NCI-H748 (cell line): ENCODE data around the gene SDHA.
"Not testable (repeated sequence)": the region's sequence is repeated elsewhere in the genome, so short reads cannot be mapped to it uniquely, and the experiment has no call there.

Source experiments
- DNase-seq: peaks from one replicate; lab custom pipeline; 2025; ENCODE audit not compliant: unreplicated experiment; lab: John Stamatoyannopoulos, UW

SDHA gene

DNA sequence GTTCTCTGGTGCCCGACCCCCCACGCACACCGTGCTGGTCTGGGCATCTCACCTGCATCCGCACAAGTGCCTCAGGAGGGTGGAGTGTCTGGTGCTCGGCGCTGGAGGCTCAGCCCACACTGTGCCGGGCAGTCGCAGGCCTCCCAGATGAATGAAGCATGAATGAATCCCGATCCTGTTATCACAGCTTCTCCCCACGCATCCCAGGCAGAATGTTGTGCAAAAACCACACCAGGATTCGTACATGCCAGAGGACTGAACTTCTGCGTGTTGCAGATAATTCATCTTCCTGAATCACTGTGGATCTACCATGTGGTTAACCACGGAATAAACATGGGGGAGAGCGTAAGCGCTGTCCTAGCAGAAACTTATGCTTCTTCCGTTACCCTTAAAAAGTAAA, 78.8 kb downstream of the SDHA start:
- not testable (repeated sequence) for DNase-seq

DNA sequence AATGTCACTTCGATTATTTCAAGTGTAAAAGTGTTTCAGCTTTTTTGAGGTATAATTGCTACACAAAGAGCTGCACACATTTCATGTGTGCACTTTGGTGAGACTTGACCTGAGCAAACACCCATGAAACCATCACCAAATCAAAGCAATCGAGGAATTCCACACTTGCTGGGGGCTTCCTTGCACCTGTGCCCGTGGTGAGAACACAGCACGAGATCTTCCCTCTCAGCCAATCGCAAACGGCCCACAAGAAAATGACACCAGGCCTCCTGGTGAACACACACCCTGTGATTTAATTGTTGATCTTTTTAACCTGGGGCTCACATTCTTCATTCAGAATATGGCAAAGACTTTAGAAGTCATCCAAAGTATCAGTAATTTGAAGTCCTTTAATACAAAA, 79.3 kb downstream of the SDHA start:
- not testable (repeated sequence) for DNase-seq

DNA sequence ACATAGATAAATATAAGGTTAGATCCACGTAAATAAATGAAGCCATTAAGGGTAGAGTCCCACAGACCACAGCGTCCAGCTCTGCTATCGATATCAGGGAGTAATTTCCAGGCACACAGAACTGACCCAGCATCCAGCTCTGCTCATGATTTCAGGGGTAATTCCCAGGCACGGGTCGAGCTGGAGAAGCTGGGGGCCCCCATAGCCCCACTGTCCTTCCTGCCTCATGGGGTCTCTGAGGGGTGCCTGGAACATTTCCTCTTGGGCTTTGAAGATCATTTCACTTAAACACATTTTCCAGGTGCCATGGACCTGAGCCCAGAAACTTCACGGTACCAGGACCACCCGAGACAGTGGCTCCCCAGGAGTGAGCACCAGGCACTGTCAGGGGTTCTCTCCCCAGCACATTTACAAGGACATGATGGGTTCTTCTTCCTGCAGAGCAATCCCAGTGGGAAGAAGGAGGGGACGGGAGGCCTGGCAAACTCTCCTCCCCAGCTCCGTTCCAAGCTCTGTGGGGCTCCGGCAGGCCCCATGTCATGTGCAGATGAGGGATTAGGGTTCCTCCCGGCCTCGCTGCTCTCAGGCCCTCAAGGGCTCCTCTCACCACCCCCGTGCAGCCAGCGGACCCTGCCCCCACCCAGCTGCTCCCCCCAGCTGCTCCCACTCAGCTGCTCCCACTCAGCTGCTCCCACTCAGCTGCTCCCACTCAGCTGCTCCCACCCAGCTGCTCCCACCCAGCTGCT, 80.0 kb downstream of the SDHA start:
- DNase-seq: not testable (repeated sequence)

DNA sequence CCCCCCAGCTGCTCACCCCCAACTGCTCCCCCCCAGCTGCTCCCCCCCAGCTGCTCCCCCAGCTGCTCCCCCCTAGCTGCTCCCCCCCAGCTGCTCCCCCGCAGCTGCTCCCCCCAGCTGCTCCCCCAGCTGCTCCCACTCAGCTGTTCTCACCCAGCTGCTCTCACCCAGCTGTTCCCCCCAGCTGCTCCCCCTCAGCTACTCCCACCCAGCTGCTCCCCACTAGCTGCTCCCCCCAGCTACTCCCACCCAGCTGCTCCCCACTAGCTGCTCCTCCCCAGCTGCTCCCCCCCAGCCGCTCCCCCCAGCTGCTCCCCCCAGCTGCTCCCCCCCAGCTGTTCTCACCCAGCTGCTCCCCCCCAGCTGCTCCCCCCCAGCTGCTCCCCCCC, 80.6 kb downstream of the SDHA start:
- DNase-seq: no peak

DNA sequence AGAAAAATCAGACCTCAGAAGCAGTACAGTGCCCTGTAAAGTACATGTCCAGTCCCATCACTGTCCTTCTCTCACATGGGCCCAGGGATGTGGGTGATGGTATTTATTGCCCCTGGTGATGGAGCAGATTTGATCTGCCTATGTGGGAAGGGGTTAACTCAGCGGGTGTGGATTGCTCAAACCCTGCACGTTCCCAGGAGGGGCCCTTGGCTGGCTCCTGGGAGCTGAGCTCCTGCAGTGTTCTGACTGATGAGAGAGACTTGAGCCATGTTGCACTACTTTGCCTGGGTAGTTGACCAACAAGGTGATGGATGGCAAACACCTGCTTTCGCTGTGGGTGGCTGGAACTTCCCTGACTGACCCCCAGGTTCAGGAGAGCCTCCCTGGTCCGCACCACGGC, 81.8 kb downstream of the SDHA start:
- not testable (repeated sequence) for DNase-seq

DNA sequence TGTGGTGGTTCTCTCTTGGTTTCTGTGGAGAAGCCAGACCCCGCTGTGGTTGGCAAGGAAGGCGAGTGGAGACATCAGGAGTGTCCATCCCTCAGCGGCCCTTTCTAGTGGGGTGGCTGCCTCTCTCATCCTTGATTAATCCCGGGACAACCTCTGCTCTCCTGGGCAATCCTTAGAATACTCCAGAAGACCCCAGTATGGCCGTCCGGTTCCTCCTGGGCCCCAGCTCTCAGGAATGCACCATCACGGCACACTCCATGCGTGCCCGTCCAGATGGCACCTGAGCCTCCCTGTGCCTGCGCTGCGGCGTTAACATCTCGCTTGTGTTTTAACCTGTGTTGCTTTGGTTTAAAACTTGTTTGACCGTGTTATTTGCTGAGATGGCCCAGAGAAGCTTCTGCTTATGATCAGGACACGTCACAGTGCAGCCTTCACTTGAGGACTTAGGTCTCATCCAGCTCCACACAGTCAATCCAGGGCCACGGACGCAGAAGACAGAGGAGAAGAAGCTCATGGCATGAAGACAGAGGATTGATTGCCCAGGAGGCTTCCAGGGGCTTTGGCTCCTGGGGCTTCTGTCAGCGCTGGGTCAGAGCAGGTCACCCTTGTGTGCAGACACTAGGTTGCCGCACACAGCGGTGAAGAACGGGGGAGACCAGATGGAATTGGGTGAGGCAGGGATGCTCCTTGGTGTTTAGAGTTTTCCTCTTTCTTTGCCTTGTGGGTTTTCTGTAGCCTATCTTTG, 82.7 kb downstream of the SDHA start:
- DNase-seq: peak; percentile 82

DNA sequence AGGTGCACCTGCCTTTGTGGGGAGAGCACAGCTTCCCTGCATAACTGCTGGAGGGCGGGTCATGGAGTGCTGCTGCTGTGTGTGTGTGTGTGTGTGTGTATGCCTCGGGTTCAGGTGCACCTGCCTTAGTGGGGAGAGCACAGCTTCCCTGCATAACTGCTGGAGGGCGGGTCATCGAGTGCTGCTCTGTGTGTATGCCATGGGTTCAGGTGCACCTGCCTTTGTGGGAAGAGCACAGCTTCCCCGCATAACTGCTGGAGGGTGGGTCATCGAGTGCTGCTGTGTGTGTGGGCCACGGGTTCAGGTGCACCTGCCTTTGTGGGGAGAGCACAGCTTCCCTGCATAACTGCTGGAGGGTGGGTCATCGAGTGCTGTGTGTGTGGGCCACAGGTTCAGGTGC, 84.3 kb downstream of the SDHA start:
- DNase-seq: peak; percentile 100

DNA sequence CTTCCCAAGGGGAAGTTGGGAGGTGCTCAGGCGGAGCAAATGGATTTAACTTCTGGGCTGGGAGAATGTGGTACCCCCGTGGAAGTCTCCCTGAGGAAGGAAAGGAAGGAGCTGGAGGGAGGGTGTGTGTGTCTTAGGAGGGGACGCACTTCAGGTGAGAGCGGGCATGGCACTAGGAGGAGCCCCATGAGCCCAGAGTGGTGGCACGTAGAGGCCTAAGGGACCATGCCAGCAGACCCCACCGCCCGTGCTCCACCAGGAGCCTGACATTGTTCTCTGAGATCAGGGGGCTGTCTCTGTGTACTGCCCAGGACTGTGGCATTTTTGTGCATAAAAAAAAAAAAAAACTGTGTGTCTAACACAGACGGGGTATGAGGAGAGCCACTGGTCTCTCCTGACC, 84.8 kb downstream of the SDHA start:
- DNase-seq: no peak

DNA sequence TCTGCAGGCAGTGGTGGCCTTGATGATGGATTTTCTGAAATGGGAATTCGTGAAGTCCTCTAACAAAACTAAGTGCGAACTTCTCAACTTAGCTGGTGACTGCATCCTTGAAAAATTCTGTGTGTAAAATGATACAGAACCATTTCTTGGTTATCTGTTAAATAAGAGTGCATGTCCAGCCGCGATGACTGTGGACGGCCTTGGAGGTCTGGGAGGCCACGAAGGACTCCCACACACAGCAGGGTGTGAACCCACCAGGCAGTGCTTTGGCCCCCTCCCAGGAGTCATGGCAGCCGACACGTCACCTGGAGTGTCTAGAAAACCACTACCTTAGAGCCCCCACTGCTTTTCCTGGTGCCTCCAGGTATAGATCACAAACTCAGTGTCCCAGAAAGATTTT, 85.6 kb downstream of the SDHA start:
- DNase-seq: not testable (repeated sequence)

DNA sequence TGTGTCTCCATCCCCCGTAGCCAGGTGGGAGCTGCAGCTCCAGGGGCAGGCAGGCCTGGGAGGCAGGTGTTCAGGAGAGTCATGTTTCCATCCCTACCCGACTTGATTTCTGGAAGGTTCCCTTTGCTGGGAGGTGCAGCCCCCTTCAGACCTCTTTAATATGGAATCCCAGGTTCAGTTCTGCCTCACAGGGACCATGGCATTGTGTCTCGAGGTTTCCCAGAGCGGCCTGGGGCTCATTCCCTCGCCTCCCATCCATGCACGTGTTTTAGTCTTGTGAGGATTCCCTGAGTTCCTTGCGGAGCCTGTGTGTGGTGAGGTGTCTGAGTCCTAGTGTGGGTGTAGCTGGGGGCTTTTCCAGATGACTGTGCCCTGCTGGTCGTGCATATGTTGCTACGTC, 86.9 kb downstream of the SDHA start:
- DNase-seq: peak; percentile 61

DNA sequence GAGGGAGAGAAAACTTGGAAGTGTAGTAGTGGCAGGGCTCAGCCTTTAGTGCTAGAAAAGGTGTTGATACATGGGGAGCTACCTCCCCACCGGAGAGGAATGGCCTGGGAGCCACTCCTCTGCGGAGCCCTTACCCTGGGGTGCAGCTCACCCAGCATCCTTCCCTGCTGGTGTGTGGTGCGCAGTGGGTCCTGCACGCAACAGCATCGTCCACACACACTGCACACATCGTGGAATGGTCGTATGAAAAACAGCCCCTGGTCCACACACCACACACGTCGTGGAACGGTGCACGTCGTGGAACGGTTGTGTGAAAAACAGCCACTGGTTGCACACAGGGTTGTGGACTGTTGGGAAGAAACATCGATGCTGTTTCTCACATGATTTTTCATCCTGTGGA, 87.3 kb downstream of the SDHA start:
- no peak for DNase-seq

DNA sequence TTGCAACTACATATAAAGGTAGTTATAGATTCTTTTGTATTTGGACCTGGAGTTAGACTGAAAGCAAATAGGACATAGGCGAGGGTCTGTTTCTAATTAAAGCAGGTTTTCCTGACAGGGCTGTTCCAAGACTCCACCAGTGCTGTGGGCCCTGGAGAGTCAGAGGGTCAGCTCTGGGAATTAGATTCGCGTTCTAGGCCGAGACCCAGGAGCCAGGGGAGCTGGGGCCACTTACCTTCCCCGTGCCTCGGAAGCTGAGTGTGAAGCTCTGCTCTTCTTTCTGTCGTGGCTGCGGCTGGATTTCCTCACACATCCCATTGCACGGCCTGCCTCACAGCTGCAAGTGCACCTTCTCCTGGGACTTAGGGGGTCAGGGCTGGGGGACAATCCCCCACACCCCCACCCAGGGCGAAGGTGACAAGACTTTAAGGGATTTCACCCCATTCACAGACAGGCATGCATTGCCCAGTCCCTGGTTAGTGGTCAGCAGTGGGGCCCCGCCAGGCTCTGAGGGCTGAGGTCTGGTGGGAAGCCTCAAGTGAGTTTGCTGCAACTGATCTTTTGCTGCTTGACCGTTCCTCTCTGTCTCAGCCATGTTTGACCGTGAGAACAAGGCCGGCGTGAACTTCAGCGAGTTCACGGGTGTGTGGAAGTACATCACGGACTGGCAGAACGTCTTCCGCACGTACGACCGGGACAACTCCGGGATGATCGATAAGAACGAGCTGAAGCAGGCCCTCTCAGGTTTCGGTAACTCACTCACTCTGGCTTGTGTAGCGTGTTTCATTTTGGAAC, 88.1 kb downstream of the SDHA start:
- no peak for DNase-seq
